DMS79 (cell line): ENCODE measurements around the gene GALNT14.
"Not testable (repeated sequence)": the region's sequence is repeated elsewhere in the genome, so short reads cannot be mapped to it uniquely, and the experiment has no call there.

Experiments
- DNase-seq: peaks from one replicate; lab custom pipeline; 2025; lab: John Stamatoyannopoulos, UW

Gene GALNT14, protein sequence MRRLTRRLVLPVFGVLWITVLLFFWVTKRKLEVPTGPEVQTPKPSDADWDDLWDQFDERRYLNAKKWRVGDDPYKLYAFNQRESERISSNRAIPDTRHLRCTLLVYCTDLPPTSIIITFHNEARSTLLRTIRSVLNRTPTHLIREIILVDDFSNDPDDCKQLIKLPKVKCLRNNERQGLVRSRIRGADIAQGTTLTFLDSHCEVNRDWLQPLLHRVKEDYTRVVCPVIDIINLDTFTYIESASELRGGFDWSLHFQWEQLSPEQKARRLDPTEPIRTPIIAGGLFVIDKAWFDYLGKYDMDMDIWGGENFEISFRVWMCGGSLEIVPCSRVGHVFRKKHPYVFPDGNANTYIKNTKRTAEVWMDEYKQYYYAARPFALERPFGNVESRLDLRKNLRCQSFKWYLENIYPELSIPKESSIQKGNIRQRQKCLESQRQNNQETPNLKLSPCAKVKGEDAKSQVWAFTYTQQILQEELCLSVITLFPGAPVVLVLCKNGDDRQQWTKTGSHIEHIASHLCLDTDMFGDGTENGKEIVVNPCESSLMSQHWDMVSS

DNA sequence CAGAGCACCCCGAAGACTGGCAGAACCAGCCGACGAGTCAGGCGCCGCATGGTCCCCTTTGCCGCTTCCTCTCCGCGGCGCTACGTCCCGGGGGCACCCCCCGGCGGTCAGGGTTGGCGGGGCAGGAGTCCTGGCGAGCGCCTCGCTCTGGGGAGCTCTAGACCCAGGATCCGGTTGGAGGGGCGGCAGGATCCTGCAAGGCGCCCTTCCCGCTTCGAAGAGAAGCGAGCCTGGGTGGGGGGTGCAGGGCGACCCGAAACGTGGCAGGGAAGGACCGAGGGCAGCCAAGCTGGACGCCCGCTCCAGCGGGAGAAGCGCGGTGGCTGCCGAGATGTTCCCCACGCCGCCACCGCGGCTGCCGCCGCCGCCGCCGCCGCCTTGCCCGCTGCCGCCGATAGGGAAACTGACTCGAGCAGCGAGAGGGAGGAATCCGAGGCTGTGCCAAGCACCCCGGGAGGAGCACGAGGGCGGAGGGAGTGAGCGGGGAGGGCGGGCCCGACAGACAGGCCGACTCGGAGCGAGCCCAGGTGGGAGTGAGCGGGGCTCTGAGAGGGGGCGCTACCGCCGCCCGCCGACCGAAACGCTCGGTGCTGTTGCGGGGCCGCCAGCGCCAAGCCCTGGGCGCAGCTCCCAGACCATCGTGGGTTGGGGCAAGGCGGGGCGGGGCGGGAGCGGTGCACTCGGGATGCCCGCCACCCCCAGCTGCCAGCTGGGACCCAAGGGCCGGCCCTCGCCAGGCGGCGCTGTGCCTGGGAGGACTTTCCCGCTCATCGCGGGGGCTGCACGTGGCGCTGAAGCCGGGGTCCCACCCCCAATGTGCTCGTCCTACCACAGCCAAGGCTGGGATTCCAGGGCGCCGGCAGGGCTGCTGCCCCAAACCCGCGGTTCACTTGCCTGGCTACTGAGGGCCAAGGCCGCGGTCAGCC, at the start of gene GALNT14:
GALNT14 (minus strand) TSS at position 404 of the 926 bp plus-strand sequence; CDS start at position 50, 354 bp downstream.
- DNase-seq = no peak

DNA sequence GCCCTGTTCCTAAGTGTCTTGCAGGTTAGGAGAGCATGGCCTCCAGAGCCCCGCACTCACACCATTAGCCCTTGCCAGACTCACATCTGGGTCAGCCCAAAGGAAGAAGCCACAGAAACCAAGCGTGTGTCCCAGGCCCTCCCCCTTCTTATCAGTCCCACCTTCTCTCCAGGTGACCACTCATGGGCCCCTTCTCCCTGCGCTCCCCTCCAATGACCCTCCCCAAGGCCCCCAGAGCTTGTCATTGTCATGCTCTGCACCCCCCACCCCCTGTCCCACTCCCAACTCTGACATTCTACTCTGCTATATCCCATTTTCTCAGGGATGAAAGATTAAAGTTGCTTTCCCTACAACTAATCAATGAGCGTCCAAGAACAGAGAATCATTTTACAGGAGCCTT, 48.9 kb upstream of the GALNT14 start:
- no peak for DNase-seq

DNA sequence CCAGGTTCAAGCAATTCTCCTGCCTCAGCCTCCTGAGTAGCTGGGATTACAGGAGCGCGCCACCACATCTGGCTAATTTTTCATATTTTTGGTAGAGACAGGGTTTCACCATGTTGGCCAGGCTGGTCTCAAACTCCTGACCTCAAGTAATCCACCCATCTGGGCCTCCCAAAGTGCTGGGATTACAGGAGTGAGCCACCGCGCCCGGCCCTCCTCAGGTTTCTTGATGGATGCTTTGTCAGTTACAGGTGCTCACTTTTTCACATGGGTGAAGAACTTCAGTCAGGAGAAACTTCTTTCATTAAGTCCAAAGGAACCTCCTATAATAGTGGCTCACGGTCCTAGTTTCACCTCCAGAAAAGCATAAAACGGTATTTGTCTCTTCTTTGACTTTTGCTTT, 45.7 kb upstream of the GALNT14 start:
- not testable (repeated sequence) for DNase-seq

DNA sequence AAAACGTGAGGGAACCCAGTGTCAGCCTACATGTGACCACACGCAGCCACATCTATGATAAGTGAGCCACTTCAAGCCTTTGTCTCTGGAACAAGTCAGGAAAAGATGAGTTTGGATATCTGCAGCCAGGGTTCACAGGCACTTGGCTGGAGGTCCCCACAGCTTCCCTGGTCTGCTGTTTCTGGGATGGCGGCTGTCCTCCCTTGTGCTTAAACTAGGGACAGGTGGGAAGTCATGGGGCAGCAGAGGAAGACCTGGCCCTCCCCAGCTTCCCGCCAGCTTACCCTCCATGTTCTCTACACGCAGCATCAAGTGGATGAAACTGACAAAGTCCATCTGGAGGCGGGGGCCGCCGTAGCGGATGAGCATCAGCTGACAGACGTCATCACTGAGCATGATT, 38.5 kb upstream of the GALNT14 start:
- DNase-seq = no peak

DNA sequence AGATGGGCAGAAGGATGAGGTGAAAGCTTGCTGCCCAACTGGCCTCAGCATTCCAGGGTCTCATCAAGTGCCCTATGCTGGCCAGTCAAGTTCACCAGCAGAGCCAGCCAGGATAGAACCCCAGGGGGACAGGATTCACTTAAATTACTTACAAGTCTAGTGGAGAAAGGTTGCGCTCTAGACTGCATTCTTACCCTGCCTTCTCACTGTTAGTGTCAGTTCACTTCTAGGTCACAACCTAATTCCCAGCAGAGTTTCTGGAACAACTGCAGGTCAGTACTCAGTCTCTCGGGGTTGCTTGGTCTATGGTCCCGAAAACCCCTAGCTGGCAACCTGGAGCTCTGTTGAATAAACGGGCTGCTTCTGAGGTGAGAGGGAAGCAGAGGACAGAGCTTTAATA, 32.9 kb upstream of the GALNT14 start:
- no peak for DNase-seq

DNA sequence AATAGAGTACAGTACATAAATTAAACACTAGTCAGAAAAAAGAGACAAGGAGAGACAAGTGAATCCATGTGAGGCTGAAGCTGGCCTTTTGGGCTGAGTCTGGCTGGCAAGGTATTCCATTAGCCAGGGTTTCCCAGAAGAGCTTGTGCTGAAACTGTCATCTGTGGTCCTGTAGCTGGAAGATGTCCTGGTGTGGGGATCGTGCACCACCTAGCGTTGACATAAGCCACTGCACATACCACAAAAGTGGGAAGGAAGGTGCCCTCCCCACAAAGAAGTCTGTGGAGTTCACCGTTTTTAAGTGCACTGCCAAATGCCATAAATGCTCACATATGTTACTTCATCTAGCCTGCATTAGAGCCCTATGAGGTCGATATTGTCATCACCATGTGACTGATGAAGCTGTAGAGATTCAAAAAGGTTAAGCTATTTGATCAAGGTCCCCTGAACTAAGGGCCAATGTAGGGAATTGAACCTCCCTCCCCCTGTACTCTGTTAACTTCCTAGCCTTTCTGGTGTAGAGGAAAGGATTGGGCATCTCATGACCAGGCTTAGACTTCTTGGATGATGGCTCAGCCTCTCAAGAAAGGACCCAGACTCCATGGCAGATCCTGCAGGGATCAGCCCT, 31.9 kb upstream of the GALNT14 start:
- peak; percentile 6 for DNase-seq

DNA sequence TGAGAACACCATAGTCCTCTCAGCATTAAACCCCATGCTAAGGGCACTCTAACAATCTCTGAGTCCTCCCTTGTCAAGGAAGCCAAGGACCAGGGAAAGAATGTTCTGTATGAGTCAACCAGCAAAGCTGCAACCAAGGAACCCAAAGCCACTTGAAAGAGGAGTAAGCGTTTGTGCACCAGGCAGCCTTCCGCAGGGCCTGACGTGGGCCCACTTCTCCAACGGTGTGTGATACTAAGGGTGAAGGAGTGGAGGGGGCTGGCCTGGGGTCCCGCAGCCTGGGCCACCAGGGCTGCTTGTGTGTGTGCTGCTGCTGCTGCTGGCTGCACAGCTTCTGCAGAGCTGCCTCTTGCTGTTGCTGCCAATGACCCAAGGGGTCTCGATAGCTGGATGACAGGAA, 30.1 kb upstream of the GALNT14 start:
- DNase-seq = no peak

DNA sequence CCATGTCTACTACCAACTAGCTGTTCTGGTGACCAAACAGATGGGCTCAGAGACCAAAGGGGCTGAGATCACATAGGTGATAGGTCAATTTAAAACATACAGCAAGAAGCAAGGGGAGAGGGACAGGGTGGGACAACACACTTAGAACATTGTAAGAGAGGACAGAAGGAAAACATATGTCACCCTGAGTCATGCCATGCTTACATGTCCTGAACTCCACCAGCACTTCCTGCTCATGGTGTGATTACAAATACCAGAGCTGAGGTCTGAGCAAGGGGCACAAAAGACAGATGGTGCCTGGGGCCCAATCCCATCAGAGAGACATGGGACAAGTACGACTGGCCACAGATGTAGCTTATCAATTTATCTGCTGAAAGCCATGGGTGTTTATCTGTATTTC, 28.7 kb upstream of the GALNT14 start:
- DNase-seq = no peak

DNA sequence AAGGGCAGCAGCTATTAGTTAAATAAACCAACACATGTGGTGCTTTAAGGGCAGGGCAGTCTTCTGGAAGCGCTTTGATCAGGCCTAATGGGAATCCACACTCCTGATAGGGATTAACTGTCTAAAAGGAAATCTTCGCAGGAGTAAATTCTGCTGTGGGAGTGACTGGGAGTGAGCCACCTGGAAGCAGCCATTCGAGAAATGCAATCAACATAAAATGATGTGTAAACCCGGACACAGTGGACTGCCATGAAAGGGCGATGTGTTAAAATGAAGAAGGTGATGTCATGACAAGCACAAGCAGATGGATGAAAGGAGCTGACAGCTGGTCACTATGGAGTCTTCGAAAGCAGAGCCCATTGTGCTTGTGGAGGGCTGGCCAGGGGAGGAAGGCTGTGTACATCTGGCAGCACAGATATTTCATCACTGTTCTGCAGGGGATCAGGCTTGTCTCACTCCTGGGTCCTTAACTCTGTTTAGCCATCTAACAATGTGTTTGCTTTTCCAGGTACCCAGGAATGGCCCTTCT, 24.8 kb upstream of the GALNT14 start:
- no peak for DNase-seq

DNA sequence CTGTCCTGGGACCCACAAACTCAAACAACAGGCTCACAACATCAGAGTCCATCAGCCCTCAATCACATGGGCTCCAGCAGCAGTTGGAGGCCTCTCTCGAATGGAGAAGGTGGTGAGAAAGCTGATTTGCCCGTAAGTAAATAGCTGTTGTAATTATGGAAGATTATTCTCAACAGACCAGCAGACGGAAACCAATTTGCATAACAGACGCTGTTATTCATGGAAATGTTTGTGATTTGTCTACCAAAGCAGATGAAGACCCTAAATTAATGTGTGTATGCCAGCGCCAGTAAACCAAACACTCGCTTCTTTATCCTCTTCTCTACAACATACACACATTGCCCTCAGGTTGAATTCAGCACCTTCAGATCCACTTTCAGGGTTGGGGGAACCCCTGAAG, 23.4 kb upstream of the GALNT14 start:
- DNase-seq = no peak

DNA sequence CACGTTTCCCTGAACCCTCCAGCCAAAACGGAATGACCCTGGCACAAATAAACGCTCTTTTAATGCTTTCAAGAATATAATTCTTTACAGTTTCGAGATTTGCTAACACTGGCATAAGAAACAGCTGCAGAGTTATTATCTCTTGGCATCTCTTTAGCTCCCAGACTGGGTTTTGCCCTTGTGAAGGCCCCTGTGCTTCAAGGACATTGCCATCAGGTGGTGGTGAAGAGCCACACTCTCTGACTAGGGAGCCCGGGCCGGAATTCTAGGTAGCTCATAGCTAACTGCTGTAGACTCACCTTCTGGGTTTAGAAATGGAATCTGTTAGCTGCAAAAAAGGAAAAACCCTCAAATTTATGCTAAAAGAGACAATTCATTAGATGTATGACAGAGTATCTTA, 13.3 kb upstream of the GALNT14 start:
- no peak for DNase-seq

DNA sequence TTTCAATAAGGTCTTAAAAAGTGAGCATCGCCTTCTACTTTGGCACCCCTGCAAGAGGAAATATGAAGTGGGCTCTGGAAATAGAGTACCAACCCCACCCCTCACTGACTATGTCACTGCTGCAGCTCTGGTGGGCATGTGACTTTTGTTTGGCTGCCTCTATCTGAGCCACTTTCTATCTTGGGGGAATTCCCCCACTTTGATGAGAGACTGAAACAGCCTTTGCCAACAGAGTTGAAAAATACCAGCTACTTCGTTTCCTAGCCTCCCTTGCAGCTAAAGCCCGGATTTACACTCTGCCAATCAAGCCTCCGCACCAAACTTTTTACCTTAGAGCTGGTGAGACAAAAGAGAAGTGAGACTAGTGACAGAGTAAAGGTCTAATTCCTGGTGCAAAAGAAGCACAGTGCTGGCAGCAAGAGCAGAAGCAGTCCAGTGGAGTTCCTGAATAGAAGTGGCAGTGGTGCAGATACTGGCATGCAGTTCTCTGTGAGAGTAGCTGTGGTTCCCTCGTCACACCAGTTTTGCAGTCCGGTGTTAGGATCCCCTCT, 12.0 kb upstream of the GALNT14 start:
- no peak for DNase-seq

DNA sequence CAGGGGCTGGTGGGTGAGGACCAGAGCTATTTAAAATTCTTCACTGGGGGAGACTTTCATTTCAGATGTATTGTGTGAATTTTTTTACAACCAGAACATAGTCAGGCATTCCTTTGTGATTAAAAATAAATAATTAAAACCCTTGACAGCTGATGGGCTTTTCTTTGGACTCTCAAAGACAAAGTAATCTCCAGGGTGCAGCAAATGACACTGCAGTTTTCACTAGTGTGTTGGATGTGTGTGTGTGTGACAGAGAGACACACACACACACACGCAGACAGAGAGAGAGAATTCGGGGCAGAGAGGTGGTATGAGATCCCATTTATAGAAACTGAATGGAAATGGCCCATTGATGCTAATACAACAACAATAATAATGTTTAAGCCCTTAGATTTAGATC, 10.3 kb upstream of the GALNT14 start:
- DNase-seq = no peak

DNA sequence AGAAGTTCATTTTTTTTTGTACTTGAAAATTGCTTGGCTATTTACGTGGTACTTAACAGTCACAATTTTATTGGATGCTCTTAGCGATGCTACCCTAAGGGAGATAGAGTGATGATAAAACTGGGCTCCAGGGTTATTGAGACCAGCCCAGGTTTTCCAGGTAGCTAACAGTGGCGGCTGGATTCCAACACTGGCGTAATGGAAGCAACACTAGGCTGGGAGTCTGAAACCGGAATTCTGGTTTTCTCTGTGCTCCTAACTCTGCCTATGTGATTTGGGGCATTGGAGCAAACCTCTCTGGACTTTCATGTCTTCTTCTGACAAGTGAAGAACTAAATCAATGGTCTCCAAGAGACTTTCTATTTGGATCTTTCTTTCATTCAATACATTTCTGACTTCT, 9.4 kb upstream of the GALNT14 start:
- no peak for DNase-seq

DNA sequence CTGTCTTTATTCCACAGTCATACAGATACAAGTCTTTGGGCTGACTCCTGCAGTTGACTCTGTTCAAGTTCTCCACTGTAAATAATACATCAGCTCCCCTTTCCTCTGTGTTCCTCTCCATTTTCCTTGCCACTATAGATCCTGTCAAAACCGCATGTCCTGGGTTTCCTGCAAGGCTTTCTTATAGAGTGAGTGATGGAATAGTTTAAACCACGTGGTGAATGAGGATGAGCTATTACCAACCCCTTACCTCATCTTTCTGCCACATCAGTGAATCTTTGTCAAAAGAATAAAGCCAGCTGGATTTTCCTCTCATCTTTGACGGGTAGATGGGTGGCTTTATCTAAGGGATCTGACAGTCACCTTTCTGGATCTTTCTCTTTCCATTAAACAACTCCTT, 3.9 kb upstream of the GALNT14 start:
- no peak for DNase-seq

DNA sequence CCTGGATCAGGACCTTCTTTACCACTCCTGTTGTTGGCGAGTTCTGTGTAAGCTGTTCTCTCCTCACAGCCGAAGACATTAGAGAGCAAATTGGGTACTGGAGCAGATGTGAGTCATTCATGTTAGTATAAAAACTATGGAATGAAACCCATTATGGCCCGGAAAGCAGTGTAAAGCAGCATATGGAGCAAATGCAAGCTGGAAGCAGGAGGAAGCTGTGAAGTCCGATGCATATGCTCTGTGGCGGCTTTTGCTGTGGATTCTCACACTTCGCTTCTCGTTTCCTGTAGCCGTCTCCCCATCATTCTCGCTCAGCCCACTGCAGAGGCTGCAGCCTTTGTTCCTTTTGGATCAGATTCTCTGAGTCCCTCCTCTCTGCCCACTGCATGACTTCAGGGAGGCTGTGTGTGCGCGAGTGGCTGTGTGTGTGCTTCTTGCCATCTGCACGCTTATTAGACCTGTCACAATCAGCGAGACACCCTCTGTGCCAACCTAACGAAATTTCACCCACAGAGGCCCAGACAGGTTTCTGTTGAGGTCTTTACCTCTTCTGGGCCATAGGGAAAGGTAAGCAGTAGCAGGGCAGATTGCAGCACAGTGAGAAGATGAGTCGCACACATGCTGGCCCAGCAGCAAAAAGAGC, 3.3 kb upstream of the GALNT14 start:
- DNase-seq = no peak

DNA sequence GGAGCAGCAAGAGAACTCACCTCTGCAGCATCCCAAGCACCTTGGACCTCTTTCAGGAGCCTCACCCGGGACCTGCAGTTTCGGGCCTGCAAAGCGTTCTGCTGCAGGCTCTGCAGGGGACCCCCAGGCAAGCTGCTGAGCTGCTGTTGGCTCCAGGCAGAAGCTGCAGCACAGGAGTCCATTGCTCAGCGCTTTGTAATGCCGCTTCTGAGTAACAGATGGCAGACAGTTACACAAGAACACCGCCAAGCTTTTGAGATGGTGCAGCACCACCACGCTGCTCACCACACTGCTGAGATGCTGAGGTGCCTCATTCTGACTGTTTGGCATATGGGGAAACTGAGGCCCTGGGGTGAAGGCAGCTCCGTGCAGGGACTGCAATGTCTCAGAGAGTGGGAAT, 1.9 kb upstream of the GALNT14 start:
- DNase-seq = no peak

DNA sequence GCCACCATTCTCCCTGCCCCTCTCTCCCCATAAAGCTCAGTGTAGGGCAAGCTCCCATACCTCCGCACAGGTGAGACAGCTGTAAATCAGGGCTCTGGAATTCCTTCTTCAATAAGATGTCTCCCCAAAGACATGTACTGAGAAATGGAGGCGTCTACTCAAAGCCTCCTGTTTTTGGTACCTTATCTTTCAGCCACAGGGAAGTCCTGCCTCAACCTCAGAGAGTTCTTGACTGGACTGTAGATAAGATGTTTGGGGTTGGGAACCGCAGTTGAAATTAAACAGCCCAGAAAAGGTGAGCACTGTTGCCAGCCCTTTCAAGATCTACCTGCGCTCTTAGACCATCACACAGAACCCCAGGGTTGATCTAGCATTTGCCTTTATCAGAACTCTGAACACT, 1.4 kb upstream of the GALNT14 start:
- no peak for DNase-seq

DNA sequence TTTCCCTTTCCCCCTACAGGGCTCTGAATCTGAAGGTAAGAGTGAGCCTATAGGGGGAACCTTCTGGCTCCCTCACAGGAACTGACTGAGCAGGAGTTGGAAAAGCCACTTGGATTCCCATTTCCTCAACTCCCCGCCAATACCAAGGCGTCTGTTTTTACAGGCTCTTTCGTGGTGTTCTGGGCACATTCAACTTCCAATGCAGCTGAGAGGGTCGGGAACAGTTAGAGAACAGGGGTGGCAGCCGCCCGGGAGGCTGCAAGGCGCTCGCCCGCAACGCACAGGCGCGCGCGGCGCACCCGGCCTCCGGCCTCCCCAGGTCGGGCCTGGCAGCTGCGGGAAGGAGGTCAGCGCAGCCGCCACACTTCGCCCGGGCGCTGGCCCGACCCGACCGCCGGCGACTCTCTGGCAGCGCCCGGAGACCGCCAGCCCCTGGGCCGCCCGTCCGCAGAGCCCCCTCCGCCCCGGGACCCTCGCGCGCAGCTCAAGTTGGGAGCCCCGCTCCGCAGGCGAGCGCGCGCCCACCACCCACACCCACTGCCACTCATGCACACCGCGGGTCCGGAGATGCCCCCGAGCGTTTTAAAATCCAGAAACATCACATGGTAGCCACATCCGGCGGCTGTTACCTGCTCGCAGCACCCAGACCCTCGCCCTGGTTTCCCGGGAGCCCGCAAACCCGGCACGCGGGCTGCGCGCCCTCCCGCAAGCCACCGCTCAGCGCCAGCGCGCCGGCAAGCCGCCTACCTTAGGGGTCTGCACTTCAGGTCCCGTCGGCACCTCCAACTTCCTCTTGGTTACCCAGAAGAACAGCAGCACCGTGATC, 816 bp downstream of the GALNT14 start:
- DNase-seq = no peak

DNA sequence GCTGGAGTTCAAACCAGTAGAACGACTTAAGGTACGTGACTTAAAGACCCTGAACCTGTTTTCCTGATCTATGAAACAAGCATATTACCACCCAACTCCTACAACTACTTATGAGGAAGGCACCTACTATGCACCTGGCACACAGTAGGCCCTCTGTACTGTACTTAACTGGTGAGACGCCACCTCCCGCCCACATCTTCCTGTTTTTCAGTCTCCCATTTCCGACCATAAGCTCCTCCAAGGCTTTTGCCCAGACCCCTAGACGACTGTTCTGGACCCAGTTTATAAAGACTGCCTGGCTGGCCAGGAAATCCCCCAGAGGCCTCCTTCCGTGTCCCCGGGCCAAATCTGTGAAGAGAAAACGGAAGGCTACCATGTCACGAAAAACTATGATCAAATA, 1.5 kb downstream of the GALNT14 start:
- no peak for DNase-seq
